Measurements from ENCODE around the gene MB21D2. TPM values are rescaled to one million over a fixed set of nuclear protein-coding genes. Genes with fewer than 3 reads are reported as not detected.

MB21D2 gene
- total and polyA plus RNA-seq, 2 of the 8 experiments (the other 6 are each of a cell fraction or from before 2014, with no cell fraction given), result 10.0 to 21.0 TPM

DNA sequence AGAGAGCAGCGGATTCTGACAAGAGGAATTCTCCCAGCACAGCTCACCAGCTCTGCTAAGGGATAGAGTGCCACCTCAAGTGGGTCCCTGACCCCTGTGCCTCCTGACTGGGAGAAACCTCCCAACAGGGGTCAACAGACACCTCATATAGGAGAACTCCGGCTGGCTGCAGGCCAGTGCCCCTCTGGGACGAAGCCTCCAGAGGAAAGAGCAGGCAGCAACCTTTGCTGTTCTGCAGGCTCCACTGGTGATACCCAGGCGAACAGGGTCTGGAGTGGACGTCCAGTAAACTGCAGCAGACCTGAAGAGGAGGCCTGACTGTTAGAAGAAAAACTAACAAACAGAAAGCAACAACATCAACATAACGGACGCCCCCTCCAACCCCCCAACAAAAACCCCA, 159.0 kb downstream of the MB21D2 start:
- no peak for FAIRE-seq
- no peaks in the 10 kb centered on the region for H3K79me2 ChIP-seq (ENCODE audit: control insufficient read depth in 1 of 2, insufficient read depth in 2 of 2, low read length in 2 of 2)
- ChIA-PET POLR2A (ENCODE audit: partially characterized antibody) (no interaction called here), CTCF (ENCODE audit: partially characterized antibody) (interaction anchor here (0.6 to 1.9 kb wide), 3 partner anchors 13 to 426 kb away, joined by 3 to 6 read pairs (median 4); no protein-coding TSS in a partner anchor)
- no peak overlapping the region; the same call in 1 of the 2 replicates for H3K18ac ChIP-seq (ENCODE audit: extremely low read depth, low read length)
- H4K91ac ChIP-seq (replicated peaks; ENCODE audit: insufficient read length, low read length), result no peak overlapping the region
- no peak overlapping the region for H2AK5ac ChIP-seq (ENCODE audit: low read depth, low read length)
- H3K9me3 ChIP-seq (ENCODE audit: insufficient read depth in 2 of 2, low read depth in 1 of 2, low read length in 1 of 2), result no peaks in the 10 kb centered on the region
- no peaks in the 10 kb centered on the region for H4K20me1 ChIP-seq (replicated peaks in 1 of 2; ENCODE audit: control insufficient read depth in 1 of 2, insufficient read depth in 2 of 2, low read length in 2 of 2)
- no peaks in the 10 kb centered on the region for H3K79me1 ChIP-seq (ENCODE audit: low read depth, low read length)
- no peaks in the 10 kb centered on the region; a peak in 1 of 7 replicates for H3K4me1 ChIP-seq (replicated peaks in 1 of 4; ENCODE audit: control insufficient read depth in 3 of 4, insufficient read depth in 4 of 4, low read length in 3 of 4)
- no peak overlapping the region for H3K23ac ChIP-seq (ENCODE audit: insufficient read length)
- H2BK120ac ChIP-seq (replicated peaks; ENCODE audit: low read depth, low read length), result no peak overlapping the region
- H3K4ac ChIP-seq (replicated peaks; ENCODE audit: insufficient read length, low read depth, low read length), result no peak overlapping the region
- no peak overlapping the region for H3K4me2 ChIP-seq (ENCODE audit: insufficient read depth in 1 of 2, low read depth in 2 of 2, low read length in 2 of 2)
- no peaks in the 10 kb centered on the region for H3K36me3 ChIP-seq (ENCODE audit: control insufficient read depth in 2 of 4, insufficient read depth in 4 of 4, low read length in 3 of 4)
- WGBS, 2 experiments (ENCODE audit: extremely low coverage in 1 of 2, insufficient coverage in 1 of 2, insufficient read length in 1 of 2, insufficient replicate concordance in 2 of 2, low coverage in 1 of 2, low lambda C conversion rate in 2 of 2, missing lambda C conversion rate in 1 of 2), result 89% methylated on average over 5 of the region's 7 CpGs; no CpG with 5 or more reads in 1 of the 2 experiments
- H3K27ac ChIP-seq (ENCODE audit: low read depth, low read length), result no peak overlapping the region
- no peak for DNase-seq (ENCODE audit: low read depth in 1 of 2, low spot score in 2 of 2)
- no peak overlapping the region for H2BK5ac ChIP-seq (ENCODE audit: low read depth, low read length)
- no peaks in the 10 kb centered on the region for H3K23me2 ChIP-seq (ENCODE audit: low read depth, low read length)
- H4K8ac ChIP-seq (ENCODE audit: extremely low read depth, insufficient read depth, low read length), result no peak overlapping the region
- H3K14ac ChIP-seq (ENCODE audit: insufficient read length), result no peak overlapping the region
- no peak overlapping the region for H2AFZ ChIP-seq (ENCODE audit: low read length)
- no peak overlapping the region for H4K5ac ChIP-seq (ENCODE audit: insufficient read length, low read depth, low read length)
- H2BK15ac ChIP-seq (ENCODE audit: low read length), result no peak overlapping the region
- H3K56ac ChIP-seq (replicated peaks; ENCODE audit: insufficient read length, low read depth, low read length), result no peak overlapping the region
- H3K4me3 ChIP-seq (ENCODE audit: extremely low read depth in 1 of 4, insufficient read depth in 2 of 4, low read depth in 3 of 4, low read length in 4 of 4), result no peak overlapping the region
- H2BK20ac ChIP-seq (ENCODE audit: low read length), result no peak overlapping the region
- no peaks in the 10 kb centered on the region for H3K27me3 ChIP-seq (replicated peaks in 1 of 4; ENCODE audit: control insufficient read depth in 3 of 4, extremely low read depth in 1 of 4, insufficient read depth in 3 of 4, low read length in 3 of 4)
- no peak overlapping the region for H2BK12ac ChIP-seq (ENCODE audit: low read depth, low read length)
- no peak overlapping the region for H3K9ac ChIP-seq (replicated peaks in 1 of 4; ENCODE audit: extremely low read depth in 1 of 4, low read depth in 3 of 4, low read length in 3 of 4)
- no peak for TF ChIP-seq SRF (IDR thresholded peaks at IDR 0.05; ENCODE audit: low read depth, low read length)
- TF ChIP-seq, protein P1, sequence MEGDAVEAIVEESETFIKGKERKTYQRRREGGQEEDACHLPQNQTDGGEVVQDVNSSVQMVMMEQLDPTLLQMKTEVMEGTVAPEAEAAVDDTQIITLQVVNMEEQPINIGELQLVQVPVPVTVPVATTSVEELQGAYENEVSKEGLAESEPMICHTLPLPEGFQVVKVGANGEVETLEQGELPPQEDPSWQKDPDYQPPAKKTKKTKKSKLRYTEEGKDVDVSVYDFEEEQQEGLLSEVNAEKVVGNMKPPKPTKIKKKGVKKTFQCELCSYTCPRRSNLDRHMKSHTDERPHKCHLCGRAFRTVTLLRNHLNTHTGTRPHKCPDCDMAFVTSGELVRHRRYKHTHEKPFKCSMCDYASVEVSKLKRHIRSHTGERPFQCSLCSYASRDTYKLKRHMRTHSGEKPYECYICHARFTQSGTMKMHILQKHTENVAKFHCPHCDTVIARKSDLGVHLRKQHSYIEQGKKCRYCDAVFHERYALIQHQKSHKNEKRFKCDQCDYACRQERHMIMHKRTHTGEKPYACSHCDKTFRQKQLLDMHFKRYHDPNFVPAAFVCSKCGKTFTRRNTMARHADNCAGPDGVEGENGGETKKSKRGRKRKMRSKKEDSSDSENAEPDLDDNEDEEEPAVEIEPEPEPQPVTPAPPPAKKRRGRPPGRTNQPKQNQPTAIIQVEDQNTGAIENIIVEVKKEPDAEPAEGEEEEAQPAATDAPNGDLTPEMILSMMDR (IDR thresholded peaks at IDR 0.05; ENCODE audit: control extremely low read depth in 1 of 3, insufficient read depth in 1 of 3, low read depth in 1 of 3, low read length in 3 of 3), result no peak
- TF ChIP-seq, protein P2, sequence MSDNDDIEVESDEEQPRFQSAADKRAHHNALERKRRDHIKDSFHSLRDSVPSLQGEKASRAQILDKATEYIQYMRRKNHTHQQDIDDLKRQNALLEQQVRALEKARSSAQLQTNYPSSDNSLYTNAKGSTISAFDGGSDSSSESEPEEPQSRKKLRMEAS (IDR thresholded peaks at IDR 0.05), result no peak
- no peak for TF ChIP-seq TAF1 (IDR thresholded peaks at IDR 0.05; ENCODE audit: low read depth, low read length)
- TF ChIP-seq KDM5A (IDR thresholded peaks at IDR 0.05; ENCODE audit: low read length), result no peak
- no peak for TF ChIP-seq POU5F1 (IDR thresholded peaks at IDR 0.05; ENCODE audit: low read depth, low read length)
- no peak for TF ChIP-seq EZH2 (IDR thresholded peaks at IDR 0.05; ENCODE audit: low read depth, low read length, severe bottlenecking)
- no peak for TF ChIP-seq SIRT6 (IDR thresholded peaks at IDR 0.05; ENCODE audit: low read length)
- TF ChIP-seq FOSL1 (IDR thresholded peaks at IDR 0.05; ENCODE audit: insufficient read depth, low read depth, low read length), result no peak
- no peak for TF ChIP-seq SP1 (IDR thresholded peaks at IDR 0.05; ENCODE audit: low read depth, low read length)
- TF ChIP-seq RNF2 (IDR thresholded peaks at IDR 0.05; ENCODE audit: borderline replicate concordance, low read depth, low read length, missing control alignments, poor library complexity, severe bottlenecking), result no peak
- TF ChIP-seq EGR1 (IDR thresholded peaks at IDR 0.05; ENCODE audit: borderline replicate concordance, low read depth, low read length), result no peak

All from H1 (cell line).